MCF 10A (cell line): ENCODE results near the gene RHOV. TPM values are rescaled to one million over a fixed set of nuclear protein-coding genes. Genes with fewer than 3 reads are reported as not detected.

Experiments
- BruUV-seq: library from RNA; stranded (reverse); fragments of 400-500 nt; replicated peaks from 2 replicates; lab custom pipeline; 2021; lab: Mats Ljungman, UMichigan
- CTCF ChIA-PET: fragments of 300-600 bp; sonication (Branson Sonifier 250); formaldehyde crosslinking; extraction: SDS; loops from one replicate; lab custom pipeline; 2021; ENCODE audit warnings: antibody characterized with exemption, inconsistent platforms; lab: Yijun Ruan, JAX
- POLR2A ChIA-PET: fragments of 300-600, 350-650 bp; sonication (Branson Sonifier 250); formaldehyde crosslinking; extraction: SDS; loops from one replicate; lab custom pipeline; 2020; ENCODE audit warnings: antibody characterized with exemption, inconsistent platforms; lab: Yijun Ruan, JAX
- DNase-seq: peaks from one replicate; pipeline ENCODE4 v3.0.0-alpha.2; 2018; ENCODE audit not compliant: unreplicated experiment
- H3K27ac Mint-ChIP-seq: one replicate; pipeline ENCODE4 v1.8.0; 2022; ENCODE audit warnings: mild to moderate bottlenecking, low read depth, mixed read lengths; ENCODE audit not compliant: unreplicated experiment
- H3K27me3 Mint-ChIP-seq: one replicate; pipeline ENCODE4 v1.8.0; 2022; ENCODE audit warnings: mixed read lengths; ENCODE audit not compliant: insufficient read depth, unreplicated experiment
- H3K36me3 Mint-ChIP-seq: one replicate; pipeline ENCODE4 v1.8.0; 2022; ENCODE audit warnings: mild to moderate bottlenecking, moderate library complexity, mixed read lengths; ENCODE audit not compliant: insufficient read depth, unreplicated experiment
- H3K4me1 Mint-ChIP-seq: one replicate; pipeline ENCODE4 v1.8.0; 2022; ENCODE audit warnings: mixed read lengths; ENCODE audit not compliant: insufficient read depth, unreplicated experiment
- H3K4me3 Mint-ChIP-seq: one replicate; pipeline ENCODE4 v1.8.0; 2022; ENCODE audit warnings: mild to moderate bottlenecking, moderate library complexity, mixed read lengths; ENCODE audit not compliant: unreplicated experiment
- H3K9me3 Mint-ChIP-seq: one replicate; pipeline ENCODE4 v1.8.0; 2022; ENCODE audit warnings: mixed read lengths; ENCODE audit not compliant: unreplicated experiment
- CTCF ChIP-seq: fragments of 200-600 bp; IDR thresholded peaks from one replicate; pipeline ENCODE4 v1.8.0; 2022; ENCODE audit warnings: antibody characterized with exemption, mild to moderate bottlenecking; ENCODE audit not compliant: unreplicated experiment
- intact Hi-C: fragments of 100-400 bp; cut with micrococcal nuclease; formaldehyde crosslinking; loops from 2 replicates; pipeline ENCODE4 v1.14.1; 2022
- total RNA-seq: library from RNA; stranded (reverse); gene quantifications from 2 replicates; pipeline ENCODE4 v1.2.3, GENCODE V29; 2022

Gene RHOV
- total RNA-seq, 1 experiment from 2014 or later: 1.7 TPM

GRCh38 chr15:40853241-40853890 is 20.7 kb downstream of the RHOV start:
- H3K27ac Mint-ChIP-seq: no peak overlapping the region
- no peak for DNase-seq
- no peaks in the 10 kb centered on the region for H3K4me1 Mint-ChIP-seq
- POLR2A ChIA-PET: no interaction called here
- H3K36me3 Mint-ChIP-seq: peaks cover 68% of the 10 kb centered on the region
- CTCF ChIA-PET: interaction anchor here (2.9 kb wide), 1 partner anchor 68 kb away, joined by 10 read pairs; no protein-coding TSS in a partner anchor
- no peaks in the 10 kb centered on the region for H3K9me3 Mint-ChIP-seq
- no TSS peak for BruUV-seq
- H3K4me3 Mint-ChIP-seq: no peak overlapping the region
- intact Hi-C loops: no loop called here
- TF ChIP-seq CTCF: no peak
- no peaks in the 10 kb centered on the region for H3K27me3 Mint-ChIP-seq

- no peak for DNase-seq
- ChIA-PET CTCF (interaction anchor here (0.6 to 1.4 kb wide), 2 partner anchors 21 to 40 kb away, joined by 3 to 4 read pairs; no protein-coding TSS in a partner anchor), POLR2A (no interaction called here)
- Mint-ChIP-seq H3K27ac (no peak overlapping the region), H3K9me3 (no peaks in the 10 kb centered on the region), H3K4me1 (peaks cover 5% of the 10 kb centered on the region), H3K27me3 (no peaks in the 10 kb centered on the region), H3K4me3 (no peak overlapping the region), H3K36me3 (peaks cover 62% of the 10 kb centered on the region)
- BruUV-seq: no TSS peak
- TF ChIP-seq CTCF: no peak
- intact Hi-C loops: no loop called here
Measured at GRCh38 chr15:40852529-40852928, 21.5 kb downstream of the RHOV start.

GRCh38 chr15:40850576-40851112 is 23.4 kb downstream of the RHOV start:
- intact Hi-C loops: no loop called here
- Mint-ChIP-seq H3K27me3 (no peaks in the 10 kb centered on the region), H3K9me3 (no peaks in the 10 kb centered on the region), H3K27ac (no peak overlapping the region), H3K4me1 (peaks cover 22% of the 10 kb centered on the region), H3K36me3 (peaks cover 65% of the 10 kb centered on the region), H3K4me3 (no peak overlapping the region)
- DNase-seq: no peak
- ChIA-PET POLR2A (interaction anchor here (0.5 kb wide), 1 partner anchor 44 kb away, joined by 3 read pairs; the partner anchor contains the start of gene VPS18), CTCF (interaction anchor here (0.5 to 9.3 kb wide), 9 partner anchors 8 to 252 kb away, joined by 3 to 130 read pairs (median 3); no protein-coding TSS in a partner anchor)
- no peak for TF ChIP-seq CTCF
- BruUV-seq: no TSS peak
